Stimulated activated CD8-positive, alpha-beta memory T cell treated with anti-CD3 and anti-CD28 coated beads, Interleukin-2, amount 100 ng/mL, for 48 hours (primary cell): ENCODE measurements around the gene NECAB2.
"Not testable (repeated sequence)": the region's sequence is repeated elsewhere in the genome, so short reads cannot be mapped to it uniquely, and the experiment has no call there.

Experiments
- DNase-seq, 2 donors: peaks; one replicate each; pipeline ENCODE4 v3.0.0-alpha.2; 2020; ENCODE audit warnings: low read depth in 2 of 2

NECAB2 gene

GRCh38 chr16:83936581-83937165 is 31.4 kb upstream of the NECAB2 start:
- DNase-seq = no peak

- DNase-seq = no peak
These were observed 30.8 kb upstream of the NECAB2 start for GRCh38 chr16:83937267-83937666.

DNA sequence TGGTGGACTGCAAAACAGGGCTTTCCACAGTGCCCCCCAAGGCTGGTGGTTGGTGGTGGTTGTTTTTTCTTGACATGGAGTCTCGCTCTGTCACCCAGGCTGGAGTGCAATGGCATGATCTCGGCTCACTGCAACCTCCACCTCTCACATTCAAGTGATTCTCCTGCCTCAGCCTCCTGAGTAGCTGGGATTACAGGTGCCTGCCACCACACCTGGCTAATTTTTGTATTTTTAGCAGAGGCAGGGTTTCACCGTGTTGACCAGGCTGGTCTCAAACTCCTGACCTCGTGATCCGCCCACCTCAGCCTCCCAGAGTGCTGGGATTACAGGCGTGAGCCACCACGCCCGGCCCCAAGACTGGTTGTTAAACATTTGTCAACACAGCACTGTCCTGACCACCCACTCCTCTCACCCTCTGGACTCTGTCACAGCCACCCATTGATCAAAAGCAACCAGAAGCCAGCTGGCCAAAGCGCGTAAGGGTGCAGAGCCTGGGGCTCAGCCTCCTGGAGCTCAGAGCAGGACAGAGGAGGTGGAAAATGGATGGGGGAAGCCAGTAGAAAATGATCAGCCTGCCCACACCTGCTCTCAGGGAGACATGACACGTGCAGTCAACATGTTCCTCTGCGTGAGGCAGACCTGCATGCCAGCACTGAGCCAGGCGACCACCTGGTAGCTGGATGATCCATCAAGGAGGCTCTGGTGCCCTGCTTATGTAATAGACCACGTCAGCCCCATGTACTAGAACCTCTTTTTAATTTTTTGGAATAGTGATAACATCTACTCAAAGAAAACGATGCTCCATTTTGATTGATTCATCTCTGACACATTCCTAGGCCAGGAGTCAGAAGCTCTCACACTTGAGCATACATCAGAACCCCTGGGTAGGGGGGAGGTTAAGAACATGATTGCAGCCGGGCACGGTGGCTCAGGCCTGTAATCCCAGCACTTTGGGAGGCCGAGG is 29.8 kb upstream of the NECAB2 start:
- DNase-seq = no peak

DNA sequence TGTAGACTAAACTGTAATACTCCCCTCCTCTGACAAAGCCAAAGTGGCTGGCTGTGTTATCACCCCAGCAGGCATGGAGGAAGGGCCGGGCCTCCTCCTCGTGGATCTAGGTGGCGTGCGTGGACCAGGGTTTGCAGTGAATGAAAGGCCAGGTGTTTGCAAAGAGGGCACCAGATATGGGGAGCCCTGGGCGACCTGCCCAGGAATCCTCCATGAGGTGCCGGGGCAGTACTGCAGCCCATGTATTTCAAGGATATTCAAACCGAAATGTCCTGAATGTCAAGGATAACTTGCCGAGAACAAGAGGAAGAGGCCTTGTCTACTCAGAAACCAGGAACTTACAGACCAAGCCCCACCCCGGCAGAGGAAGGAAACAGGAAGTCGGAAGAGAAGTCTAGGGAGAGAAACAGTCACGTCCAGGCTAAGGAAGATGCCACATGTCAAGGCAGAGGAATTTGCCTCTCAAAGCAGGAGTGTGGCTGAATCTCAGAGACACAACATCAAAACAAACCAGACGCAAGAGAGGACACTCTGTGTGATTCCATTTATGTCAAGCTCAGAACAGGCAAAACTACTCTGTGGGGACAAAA is 28.7 kb upstream of the NECAB2 start:
- DNase-seq = no peak

GRCh38 chr16:83940119-83940518 is 27.9 kb upstream of the NECAB2 start:
- no peak for DNase-seq

- DNase-seq = no peak
These were observed 27.2 kb upstream of the NECAB2 start for GRCh38 chr16:83940630-83941378.

DNA sequence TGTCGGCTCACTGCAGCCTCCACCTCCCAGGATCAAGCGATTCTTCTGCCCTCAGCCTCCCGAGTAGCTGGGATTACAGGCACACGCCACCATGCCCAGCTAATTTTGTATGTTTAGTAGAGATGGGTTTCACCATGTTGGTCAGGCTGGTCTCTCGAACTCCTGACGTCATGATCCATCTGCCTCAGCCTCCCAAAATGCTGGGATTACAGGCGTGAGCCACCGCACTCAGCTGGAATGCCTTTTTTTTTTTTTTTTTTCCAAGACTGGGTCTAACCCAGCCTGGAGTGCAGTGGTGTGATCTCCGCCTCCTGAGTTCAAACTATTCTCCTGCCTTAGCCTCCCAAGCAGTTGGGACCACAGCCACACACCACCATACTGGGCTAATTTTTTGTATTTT is 26.5 kb upstream of the NECAB2 start:
- DNase-seq = not testable (repeated sequence)

DNA sequence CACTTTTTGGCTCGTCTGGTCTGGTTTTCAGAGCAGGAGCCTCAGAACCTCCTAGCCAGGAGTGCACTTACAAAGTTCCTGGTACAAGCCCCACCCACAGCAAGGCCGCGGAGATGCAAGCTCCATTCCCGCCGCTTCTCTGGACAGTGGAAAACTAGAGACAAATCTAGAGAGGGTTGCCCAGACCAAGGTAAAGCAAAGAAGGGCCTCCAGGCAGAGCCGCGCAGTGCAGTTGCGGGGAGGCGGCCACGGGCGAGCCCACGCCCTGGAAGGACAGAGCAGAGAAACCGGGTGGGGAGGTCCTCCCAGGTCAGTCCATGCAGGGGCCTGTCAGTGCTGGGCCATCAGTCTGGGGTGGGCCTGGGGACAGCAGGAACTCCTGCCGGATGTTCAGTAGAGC is 26.0 kb upstream of the NECAB2 start:
- no peak for DNase-seq

GRCh38 chr16:83942815-83943515 is 25.1 kb upstream of the NECAB2 start:
- no peak for DNase-seq

DNA sequence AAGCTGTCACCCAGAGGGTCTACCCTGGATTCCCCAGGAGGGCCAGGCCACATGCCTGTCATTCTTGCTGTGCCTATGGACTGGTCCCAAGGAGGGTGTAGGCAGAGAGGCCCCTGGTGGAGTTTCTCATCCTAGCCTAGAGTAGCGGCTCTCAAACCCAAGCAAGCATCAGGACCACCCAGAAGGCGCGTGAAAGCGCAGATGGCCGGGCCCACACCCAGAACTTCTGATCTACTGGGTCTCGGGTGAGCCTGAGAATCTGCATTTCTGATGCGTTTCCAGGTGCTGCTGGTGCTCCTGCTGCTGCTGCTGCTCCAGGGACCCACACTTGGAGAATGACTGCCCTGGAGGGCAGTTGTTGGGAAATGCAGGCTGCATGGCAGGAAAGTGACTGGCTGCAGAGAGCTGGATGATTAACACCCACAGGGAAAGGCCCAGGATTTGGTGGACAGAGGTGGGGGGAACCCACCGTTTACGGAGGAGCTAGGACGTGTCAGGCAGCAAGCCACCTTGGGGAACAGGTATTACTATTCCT is 24.5 kb upstream of the NECAB2 start:
- DNase-seq = no peak

DNA sequence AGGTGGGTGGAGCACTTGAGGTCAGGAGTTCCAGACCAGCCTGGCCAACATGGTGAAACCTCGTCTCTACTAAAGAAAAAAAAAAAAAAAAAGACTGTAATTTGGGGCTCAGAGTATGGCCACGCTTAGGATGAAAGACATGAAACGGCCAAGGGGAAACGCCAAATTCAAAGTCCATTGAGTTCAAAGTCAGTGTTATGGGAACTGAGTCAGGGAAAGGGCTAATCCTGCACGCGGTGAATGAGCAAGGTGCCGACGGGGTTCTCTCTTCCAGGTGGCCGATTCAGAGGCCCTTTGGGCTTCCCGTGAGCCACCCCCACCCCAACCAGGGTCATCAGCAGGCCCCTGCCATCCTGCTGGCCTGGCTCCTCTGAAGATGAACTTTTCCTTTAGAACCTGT is 22.5 kb upstream of the NECAB2 start:
- DNase-seq = no peak

DNA sequence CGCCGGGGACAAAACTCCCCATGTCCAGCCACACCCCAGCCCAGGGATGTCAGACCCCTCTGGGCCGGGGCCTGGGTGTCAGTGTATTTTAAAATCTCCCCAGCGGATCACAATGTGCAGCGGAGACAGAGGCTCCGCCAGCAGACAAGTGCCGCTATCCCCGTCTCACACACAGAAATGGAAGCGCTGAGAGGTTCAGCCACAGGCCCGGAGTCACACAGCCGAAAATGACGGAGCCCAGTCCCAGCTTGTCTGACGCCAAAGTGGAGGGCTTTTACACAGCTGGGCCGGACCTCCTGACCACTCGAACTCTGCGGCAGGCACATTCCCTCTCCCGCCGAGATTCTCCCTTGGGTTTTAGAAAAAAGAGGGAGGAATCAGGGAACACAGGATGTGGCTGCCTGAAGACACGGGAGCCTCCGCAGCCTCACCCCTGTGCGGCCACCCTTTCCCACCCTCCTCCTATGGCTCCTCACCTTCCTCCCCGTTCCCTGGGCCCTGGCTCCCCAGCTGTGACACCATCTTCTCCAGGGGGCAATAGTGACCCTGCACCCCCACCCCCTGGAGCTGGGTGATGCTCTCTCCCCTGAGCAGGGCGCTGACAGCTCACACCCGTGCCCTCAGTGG is 21.8 kb upstream of the NECAB2 start:
- DNase-seq = no peak

- no peak for DNase-seq
These were observed 21.1 kb upstream of the NECAB2 start for GRCh38 chr16:83946781-83947566.

DNA sequence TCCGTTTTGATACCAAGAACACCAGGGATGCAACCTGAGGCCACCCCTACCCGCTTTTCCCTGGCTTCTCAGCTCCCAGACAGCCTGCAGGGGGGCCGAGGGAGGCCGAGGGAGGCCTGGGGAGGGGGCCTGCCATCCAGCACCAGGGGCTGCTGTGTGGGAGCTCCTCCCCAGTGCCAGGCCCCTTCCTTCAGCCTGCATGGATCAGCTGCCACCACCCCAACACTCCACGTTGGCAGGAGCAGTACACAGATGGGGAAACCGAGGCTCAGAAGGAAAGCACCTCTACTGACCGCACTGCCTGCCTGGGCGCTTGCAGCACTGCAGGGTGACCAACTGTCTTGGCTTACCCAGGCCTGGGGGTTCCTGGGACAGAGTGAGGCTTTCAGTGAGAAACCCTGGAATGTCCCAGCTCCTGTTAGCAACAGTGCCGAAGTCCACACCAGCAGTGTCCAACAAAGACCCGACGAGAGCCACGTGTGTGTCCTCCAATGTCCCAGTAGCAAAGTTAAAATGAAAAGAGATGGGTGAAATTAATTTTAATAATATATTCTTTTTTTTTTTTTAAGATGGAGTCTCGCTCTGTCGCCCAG is 20.3 kb upstream of the NECAB2 start:
- no peak for DNase-seq

- no peak for DNase-seq
These were observed 18.9 kb upstream of the NECAB2 start for GRCh38 chr16:83948914-83949723.

DNA sequence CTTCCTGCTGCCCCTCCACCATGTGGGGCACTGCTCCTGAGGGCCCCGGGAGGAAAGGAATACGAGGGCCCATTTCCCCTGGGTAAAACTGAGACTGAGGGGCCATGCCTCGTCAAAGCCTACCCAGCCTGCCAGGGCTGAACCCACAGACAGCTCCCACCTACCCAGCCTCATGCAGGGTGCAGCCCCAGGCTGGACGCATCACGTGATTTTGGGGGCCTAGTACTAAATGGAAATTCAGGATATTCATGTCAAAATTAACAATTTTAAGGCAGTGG is 18.4 kb upstream of the NECAB2 start:
- DNase-seq = no peak

DNA sequence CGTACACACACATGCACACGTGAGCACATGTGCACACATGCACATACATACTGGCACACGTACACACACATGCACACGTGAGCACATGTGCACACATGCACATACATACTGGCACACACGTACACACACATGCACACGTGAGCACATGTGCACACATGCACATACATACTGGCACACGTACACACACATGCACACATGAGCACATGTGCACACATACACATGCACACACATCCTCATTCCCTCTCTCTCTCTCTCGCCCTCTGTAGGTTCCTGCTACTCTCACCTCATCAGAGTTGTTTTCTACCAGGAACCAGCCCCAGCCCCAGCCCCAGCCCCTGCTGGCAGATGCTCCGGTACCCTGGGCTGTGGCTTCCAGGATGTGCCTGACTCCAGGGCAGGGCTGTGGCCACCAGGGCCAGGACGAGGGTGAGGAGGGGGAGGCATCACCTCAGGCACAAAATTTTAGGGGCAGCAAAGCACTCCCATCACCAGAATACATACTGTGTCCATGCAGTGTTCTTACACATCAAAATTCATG is 17.1 kb upstream of the NECAB2 start:
- DNase-seq = not testable (repeated sequence)

DNA sequence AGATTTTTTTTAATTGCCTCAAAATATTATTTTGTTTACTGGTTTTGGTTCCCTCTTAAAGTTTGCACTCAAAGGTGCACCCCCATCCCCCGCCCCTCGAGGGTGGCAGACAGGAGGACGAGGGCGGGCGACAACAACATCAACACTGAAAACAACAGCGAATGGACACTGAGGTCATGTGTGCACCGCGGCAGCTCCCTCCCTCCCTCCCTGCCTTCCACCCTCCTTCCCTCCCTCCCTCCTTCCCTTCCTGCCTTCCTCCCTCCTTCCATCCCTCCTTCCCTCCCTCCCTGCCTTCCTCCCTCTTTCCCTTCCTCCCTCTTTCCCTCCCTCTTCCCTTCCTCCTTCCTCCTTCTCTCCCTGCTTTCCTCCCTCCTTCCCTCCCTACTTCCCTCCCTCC is 16.5 kb upstream of the NECAB2 start:
- DNase-seq = no peak

- no peak for DNase-seq
These were observed 15.5 kb upstream of the NECAB2 start for GRCh38 chr16:83952587-83952939.
